Activated T-cell treated with anti-CD3 and anti-CD28 coated beads for 48 hours (primary cell): Measurements from ENCODE around the gene SLC39A11.

ENCODE experiments used
- DNase-seq: peaks from one replicate; pipeline ENCODE4 v3.0.0-alpha.2; 2020; ENCODE audit warnings: low read depth

SLC39A11 gene

GRCh38 chr17:72684405-72685020, 408.0 kb downstream of the SLC39A11 start:
- DNase-seq, result no peak

- no peak for DNase-seq
These were observed 408.7 kb downstream of the SLC39A11 start for GRCh38 chr17:72683506-72684404.

GRCh38 chr17:72682605-72683004, 409.9 kb downstream of the SLC39A11 start:
- no peak for DNase-seq

GRCh38 chr17:72681844-72682243, 410.6 kb downstream of the SLC39A11 start:
- no peak for DNase-seq

- DNase-seq, result no peak
These were observed 414.6 kb downstream of the SLC39A11 start for GRCh38 chr17:72677714-72678390.

- no peak for DNase-seq
These were observed 415.4 kb downstream of the SLC39A11 start for GRCh38 chr17:72677108-72677507.

- no peak for DNase-seq
These were observed 419.8 kb downstream of the SLC39A11 start for GRCh38 chr17:72672729-72673128.

GRCh38 chr17:72671016-72671415, 421.5 kb downstream of the SLC39A11 start:
- DNase-seq, result no peak

GRCh38 chr17:72667096-72668063, 425.1 kb downstream of the SLC39A11 start:
- DNase-seq, result no peak

- no peak for DNase-seq
These were observed 426.3 kb downstream of the SLC39A11 start for GRCh38 chr17:72665852-72666851.

GRCh38 chr17:72662827-72663190, 429.7 kb downstream of the SLC39A11 start:
- DNase-seq, result no peak

GRCh38 chr17:72661945-72662826, 430.3 kb downstream of the SLC39A11 start:
- DNase-seq, result no peak

- DNase-seq, result no peak
These were observed 431.2 kb downstream of the SLC39A11 start for GRCh38 chr17:72661116-72661944.

- DNase-seq, result no peak
These were observed 432.0 kb downstream of the SLC39A11 start for GRCh38 chr17:72660274-72661115.

GRCh38 chr17:72659811-72660210, 432.7 kb downstream of the SLC39A11 start:
- DNase-seq, result no peak

- DNase-seq, result no peak
These were observed 433.8 kb downstream of the SLC39A11 start for GRCh38 chr17:72658675-72659074.

GRCh38 chr17:72657467-72658317, 434.8 kb downstream of the SLC39A11 start:
- DNase-seq, result no peak
